ENCODE results near the gene BCL2A1.

GRCh38 chr15:79948095-79948695 lies 22.8 kb downstream of the BCL2A1 start:
- TF ChIP-seq CTCF (IDR thresholded peaks at IDR 0.05), result no peak
- TF ChIP-seq POLR2AphosphoS5 (IDR thresholded peaks at IDR 0.05), result no peak
- TF ChIP-seq POLR2A (IDR thresholded peaks at IDR 0.05), result no peak
